Measurements from ENCODE around the gene GRK5.

GRCh38 chr10:119319161-119319919 is 112.0 kb downstream of the GRK5 start:
- no peak for TF ChIP-seq CTCF (IDR thresholded peaks at IDR 0.05; ENCODE audit: borderline replicate concordance, extremely low read depth, low read length, poor library complexity, severe bottlenecking)
- TF ChIP-seq EZH2 (IDR thresholded peaks at IDR 0.05; ENCODE audit: borderline replicate concordance, low read depth, low read length, severe bottlenecking) = no peak
